ENCODE results near the gene OR2J1.

DNA sequence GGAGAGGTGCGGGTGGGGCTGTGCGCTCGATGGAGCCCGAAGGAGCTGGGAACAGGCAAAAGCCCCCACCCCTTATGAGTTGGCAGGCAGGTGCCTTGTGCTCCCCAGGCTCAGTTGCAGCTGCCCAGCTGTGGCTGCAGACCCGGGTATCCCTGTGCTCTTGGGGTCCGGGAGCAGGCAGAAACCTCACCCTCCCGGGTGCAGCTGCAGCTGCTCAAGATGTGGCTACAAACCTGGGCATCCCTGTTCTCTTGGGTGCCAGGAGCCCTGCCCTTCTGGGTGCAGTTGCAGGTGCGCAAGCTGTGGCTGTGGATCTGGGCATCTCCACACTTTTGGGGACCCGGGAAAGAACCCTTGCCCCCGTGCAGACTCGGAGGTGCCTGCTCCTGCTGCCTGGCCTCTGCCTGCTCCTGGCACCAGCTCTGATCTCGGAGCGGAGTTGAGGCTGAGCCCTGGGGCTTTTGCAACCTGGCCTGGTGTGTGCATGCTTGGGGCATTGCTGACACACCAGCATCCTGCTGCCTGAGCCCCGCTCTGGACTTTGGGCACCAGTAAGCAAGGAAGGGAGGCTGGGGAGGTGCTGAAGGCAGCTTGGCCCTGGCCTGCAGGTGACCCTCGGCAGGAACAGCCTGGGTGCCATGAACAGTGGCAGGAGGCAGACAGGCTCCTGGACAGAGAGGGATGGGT is 30.2 kb downstream of the OR2J1 start:
- TF ChIP-seq, protein P1, sequence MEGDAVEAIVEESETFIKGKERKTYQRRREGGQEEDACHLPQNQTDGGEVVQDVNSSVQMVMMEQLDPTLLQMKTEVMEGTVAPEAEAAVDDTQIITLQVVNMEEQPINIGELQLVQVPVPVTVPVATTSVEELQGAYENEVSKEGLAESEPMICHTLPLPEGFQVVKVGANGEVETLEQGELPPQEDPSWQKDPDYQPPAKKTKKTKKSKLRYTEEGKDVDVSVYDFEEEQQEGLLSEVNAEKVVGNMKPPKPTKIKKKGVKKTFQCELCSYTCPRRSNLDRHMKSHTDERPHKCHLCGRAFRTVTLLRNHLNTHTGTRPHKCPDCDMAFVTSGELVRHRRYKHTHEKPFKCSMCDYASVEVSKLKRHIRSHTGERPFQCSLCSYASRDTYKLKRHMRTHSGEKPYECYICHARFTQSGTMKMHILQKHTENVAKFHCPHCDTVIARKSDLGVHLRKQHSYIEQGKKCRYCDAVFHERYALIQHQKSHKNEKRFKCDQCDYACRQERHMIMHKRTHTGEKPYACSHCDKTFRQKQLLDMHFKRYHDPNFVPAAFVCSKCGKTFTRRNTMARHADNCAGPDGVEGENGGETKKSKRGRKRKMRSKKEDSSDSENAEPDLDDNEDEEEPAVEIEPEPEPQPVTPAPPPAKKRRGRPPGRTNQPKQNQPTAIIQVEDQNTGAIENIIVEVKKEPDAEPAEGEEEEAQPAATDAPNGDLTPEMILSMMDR (IDR thresholded peaks at IDR 0.05) = no peak
- no peak for TF ChIP-seq POLR2A (IDR thresholded peaks at IDR 0.05)
